ENCODE results near the gene KHDC4.
A peak's percentile ranks its signal among the peaks of the same experiment; 100 is the strongest.

Gene KHDC4

DNA sequence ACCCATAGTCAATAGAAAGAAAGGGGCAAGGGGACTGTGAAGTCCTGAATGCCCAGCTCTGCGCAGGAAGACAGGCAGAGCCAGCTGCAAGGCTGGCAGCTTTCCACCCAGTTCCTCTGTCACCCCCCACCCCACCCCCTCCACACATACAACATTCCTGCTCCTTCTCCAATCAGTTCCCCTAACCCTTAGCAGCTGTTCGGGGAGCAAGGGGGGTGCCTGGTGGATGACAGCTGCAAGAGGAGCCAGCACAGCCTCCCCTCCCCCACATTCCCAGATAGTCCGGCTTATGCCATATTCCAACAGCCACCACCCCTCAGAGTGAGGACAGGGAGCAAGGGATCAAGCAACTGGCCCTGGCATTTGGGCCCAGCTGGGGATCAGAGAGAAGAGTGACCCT is 34.5 kb upstream of the KHDC4 start:
- no peak for DNase-seq

DNA sequence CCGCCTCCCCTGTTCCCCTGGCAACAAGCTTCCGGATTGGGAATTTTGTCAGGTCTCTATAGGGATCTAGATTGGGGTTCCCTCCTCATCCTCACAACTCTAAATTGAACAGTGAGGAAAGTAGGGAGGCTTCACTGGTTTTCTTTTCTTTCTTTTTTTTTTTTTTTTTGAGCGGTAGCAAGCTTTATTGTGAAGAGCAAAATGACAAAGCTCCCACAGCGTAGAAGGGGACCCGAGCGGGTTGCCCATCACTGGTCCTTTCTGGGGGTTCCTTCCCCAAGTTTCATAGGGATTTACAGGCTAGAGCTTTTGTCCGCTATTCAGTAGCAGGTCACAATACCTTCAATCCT is 33.8 kb upstream of the KHDC4 start:
- DNase-seq = no peak

DNA sequence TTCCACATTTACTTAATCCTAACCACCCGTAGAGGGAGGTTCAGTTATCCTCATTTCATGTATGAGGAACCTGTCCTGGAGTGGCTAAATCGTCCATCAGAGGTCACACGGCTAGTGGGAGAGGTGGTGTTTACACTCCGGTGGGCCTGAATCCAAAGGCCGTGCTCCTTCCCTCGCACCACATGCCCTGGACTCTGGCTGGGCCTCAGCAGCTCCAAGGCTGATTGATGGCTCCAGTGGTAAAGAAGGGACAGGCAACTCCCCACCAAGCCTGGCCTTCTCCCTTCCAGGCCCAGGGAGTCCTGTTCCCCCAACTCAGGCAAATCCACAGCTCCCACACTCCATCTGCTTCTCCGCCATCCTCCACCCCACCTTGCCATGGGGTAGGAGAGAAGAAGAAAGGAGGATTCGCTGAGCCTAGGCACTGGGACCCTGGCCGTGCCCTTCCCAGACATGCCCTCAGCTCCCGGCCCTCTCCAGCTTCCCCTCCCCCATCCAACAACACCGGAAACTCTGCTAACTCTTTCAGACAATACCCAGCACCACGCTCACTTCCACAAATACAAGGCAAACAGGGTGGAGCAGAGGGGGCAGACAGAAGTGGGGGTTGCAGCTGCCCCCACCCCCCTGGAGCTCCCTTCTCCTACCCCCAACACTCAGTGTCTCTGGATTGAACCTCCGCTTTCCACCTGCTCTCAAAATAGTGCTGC is 33.3 kb upstream of the KHDC4 start:
- no peak for DNase-seq

DNA sequence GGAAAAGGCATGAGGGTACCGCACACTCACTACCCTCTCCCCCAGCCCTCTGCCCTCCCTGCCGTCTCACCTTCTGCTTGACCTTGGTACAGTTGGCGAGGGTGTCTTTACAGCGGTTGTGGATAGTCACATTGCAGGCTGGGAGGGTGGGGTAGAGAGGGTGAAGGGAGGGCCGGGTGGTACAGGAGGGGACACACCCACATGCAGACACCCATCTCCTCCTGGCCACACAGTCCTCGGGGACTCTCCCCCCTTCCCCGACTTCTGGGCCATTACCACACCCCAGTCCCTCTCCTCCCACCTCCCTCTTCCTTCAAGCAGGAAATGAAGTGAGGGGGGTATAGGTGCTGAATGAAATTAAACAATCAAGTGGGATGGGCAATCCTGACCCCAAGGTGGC is 32.5 kb upstream of the KHDC4 start:
- no peak for DNase-seq

DNA sequence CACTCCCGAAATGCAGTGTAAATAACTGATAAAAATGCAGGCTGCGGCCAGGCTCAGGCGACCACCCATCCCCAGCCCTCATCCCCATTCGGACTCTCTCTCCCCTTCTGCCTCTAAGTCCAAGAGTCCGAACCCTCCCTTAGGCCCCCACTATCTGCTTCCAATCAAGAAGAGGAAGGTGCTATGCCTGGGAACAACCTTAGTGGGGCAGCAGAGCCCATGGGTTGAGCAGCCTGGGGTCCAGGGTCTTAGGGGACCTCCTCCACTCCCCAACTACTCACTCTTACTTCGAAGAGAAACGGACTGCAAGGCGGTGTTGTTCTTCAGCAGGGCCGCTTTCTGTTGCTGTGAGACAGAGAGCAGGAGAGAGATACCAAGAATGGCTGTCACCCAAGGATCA is 31.9 kb upstream of the KHDC4 start:
- DNase-seq = no peak

DNA sequence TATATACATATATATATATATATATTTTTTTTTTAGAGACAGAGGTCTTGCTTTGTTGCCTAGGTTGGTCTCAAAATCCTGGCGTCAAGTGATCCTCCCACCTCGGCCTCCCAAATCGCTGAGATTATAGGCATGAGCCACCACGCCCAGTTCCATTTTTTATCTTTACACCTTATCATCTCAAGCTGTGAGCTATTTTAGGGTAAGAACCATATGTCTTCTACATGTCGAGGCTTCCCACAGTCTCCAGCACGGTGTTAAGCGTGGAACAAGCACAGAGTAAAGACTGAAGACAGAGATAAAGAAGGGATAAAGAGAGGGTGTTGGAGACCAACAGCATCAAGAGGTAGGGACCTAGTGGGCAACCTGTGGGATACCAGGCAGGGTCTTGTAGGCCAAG is 30.0 kb upstream of the KHDC4 start:
- no peak for DNase-seq

DNA sequence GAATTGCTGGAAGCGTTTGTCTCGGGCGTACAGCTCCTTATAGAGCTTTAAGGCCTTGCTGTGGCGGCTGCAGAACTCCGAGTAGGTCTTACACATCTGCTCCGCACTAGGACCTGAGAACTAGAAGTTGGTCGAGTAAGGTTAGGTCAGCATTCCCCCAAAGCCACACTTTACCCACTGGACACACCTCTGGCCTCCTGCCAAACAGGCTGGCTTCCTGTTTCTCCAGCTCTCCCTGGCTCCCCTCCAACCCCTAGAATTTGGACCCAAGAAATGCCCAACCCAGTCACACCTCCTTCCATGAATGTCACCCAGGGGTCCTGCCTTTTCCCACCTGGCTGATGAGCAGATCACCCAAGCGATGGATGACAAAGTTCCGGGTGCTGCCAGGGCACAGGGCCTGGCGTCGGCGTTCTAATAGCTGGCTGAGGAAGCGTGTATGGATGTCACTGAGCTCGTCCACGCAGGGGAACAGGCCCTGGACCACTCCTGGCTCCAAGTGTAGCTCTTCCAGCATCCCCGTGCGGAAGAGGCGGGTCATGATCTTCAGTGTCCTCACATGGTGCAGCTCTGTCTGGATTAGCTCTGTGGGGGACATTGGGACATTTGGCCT is 28.5 kb upstream of the KHDC4 start:
- DNase-seq = no peak

DNA sequence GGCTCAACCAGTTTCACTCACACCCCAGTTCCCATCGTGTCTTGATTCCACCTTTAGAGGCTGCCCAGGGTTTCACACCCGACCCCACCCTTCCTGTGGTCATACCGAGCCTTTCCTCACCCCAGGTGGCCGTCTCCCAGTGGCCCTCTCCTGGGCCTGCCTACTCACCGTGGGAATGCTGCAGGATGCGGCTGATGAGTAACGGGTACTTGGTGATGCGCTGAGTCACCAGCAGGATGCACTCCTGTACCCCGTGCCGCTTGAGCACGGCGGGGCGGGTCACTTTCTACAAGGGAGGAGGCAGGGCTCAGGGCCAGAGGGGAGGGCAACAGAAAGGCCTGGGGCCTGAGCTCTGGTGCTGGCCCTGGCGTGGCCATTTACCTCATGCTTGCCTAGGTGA is 27.7 kb upstream of the KHDC4 start:
- peak; percentile 22 for DNase-seq

DNA sequence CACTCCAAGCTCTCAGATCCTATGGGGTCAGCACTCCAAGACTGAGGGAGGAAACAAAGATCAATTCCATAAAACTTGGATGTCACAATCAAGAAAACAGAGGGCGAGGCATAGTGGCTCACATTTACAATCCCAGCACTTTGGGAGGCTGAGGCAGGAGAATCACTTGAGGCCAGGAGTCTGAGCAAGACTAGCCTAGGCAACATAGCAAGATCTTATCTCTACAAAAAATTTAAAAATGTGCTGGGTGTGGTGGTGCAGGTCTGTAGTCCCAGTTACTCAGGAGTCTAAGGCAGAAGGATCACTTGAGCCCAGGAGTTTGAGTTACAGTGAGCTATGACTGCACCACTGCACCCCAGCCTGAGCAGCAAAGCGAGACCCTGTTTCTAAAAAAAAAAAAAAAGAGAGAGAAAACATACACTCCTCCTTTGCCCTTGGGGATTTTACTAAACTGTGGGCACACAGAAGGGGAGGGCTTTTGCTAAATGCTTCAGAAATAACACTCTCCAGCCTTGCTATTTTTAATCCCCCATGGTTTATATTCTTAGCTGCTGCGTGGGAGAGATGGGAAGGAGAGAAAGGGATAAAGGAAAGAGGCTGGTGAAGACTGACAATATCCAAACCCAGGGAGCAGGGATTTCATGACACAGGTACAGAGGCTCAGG is 26.0 kb upstream of the KHDC4 start:
- no peak for DNase-seq

DNA sequence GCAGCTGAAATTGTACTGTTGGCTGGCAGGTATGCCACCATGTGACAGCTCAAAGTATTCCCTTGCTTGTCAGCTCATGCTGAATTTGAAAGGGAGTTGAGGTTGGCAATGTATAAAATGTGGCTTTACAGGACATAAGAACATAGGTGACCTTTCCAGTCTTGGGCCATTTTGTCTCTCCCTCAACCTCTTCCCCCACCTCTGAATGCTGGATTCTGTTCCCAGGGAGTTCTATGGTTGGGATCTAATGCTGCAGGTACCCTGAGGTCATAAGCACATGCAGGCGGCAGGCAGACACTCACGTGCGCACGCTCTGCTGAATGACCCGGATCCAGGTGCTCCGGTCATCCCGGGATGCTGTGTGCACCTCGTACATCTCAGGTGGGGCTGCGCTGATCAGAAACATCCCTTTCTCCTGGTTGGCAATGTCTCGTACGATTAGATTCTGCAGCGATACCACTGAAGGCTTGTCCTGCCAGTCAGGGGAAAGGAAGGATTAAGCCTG is 23.2 kb upstream of the KHDC4 start:
- no peak for DNase-seq

DNA sequence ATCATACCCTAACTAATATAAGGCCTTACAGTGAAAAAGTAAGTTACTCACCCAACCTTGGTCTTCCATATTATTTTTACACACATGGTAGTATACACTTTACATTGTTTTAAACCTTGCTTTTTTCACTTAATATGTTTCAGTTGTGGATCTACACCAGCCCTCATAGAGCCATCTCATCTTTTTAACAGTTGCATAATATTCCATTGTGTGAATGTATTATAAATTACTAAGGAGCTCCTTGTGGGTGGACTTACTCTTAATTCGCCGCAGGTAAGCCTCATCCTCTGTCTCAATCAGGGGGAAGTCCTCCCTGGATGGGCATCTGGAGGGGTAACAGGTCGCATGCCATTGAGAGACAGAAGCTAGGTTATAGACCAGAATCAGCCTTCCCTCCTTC is 20.4 kb upstream of the KHDC4 start:
- no peak for DNase-seq

DNA sequence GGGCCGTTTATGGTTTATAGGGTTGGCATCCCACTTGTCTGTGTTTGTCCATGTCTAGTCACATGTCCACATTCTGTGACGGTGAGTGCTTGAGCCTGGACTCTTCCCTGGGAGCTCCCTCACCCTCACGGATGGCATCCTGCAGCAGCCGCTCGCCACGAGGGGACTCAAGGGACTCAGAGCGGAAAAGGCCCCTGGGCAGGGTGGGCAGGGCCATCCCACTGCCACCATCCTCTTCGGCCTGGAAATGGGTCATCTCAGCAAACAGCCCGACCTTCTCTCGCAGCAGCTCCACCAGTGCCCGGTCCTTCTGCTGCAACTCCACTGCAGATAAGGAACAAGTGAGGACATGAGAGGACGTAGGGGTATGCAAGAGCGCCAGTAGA is 18.3 kb upstream of the KHDC4 start:
- DNase-seq = no peak

DNA sequence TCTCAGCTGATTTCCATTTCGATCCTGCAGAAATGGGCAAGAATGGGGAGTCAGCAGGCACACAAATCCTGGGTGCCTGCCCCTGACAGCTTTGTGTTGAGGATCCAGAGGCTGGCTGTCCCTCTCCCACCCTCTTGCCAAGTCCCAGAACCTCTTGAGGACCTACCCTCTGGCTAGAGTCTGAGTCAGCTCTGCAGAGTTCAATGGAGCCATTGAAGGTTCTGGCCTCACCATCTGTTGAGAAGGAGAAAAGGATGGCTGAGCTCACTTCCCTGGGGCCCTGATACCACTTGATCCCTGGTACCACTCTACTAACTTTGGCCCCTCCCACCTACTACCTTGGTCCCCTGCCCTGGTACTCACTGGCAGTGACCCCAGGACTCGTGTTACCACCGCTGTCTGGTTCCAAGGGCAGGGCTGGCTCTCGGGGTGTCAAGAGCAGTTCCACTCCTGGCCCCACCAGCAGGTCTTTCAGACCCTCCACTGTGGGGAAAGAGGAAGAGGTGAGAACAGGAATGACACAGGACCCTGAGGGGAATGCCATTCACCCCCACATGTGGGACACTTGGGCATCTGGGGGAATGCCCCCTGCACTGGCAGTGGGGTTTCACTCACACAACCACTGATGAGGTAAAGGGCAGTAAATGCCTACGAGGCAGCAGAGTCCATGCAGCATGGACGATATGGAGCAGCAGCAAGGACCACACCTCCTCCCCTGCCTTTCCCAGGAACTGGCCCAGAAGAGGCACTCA is 17.7 kb upstream of the KHDC4 start:
- no peak for DNase-seq

DNA sequence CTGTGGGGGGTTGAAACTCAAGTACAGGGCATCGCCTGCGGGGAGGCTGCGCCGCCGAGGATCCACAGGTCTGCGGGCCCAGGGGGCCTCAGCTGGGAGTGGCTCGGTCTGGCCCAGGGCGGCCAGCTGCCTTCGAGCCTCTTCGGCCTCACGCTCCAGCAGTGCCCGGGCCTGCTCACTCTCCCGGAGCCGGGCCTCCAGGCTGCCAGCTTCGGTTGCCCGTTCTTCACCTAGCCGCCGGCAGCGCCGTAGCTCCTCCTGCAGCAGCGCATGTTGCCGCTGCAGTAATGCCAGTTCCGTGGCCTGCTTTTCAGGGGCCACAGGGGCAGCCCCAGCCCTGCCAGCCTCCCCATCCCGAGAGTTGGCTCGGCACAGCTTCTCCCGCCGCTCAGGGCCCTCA is 16.6 kb upstream of the KHDC4 start:
- no peak for DNase-seq

DNA sequence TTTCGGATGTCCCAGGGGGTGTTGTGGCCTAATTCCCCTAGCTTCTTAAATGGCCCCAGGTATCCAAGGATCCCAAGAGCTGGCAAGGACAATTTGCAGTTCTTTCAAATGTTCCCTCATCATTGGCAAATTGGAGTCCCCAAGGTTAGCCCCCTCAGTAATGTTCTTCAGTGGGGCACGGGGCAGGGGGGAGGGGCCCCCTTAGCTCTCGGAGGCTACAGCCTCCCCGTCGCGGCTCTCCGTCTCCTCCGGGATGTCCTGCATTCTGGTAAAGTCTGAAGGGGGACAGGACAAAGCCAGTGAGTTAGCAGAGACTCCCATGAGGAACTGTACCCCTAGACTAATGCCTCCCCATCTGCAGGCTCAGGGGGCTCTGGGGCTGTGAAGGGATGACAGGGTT is 13.5 kb upstream of the KHDC4 start:
- no peak for DNase-seq

DNA sequence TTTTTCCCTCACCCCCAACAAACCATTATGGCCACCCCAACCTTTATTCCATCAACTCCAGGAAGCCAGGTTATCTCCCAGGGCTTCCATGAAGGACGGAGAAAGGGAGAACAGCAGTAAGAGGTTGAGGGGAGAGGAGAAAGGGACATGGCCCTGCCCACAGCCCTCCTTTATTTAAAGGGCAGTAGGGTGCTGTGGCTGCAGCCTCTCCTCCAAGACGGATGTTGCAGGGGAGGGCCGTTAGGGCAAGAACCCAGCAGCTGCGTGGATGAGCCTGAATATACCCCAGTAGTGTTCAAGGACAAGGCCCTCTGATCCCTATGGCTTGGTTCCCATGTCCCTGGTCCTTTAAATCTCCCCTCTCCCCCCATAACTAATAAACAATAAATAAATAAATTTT is 13.1 kb upstream of the KHDC4 start:
- DNase-seq = no peak

DNA sequence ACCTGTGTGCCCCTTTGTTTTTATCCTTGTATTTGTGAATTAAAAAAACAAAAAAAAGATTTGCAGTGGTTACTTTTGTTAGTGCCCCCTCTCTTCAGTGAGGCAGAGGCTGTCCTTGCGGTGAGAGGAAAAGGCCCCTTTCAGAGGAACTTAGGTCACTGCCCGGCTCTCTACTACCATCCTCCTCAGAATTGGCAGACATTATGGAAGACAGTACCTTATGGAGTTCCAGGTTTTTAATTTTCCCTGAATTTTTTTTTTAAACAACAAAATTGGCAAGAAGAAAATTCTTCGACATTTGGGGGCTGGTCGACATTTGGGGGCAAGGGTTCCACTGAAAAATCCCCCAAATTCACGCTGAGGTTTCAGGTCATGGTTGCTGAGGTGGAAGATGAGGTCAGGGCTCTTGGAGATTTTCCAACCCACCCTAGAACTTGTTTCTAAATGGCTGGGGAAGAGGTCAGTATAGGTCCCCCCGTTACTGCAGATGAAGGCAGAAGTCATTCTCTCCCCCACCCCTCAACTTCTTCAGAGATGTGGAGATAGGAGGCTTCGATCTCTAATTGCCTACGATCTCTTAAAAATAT is 12.5 kb upstream of the KHDC4 start:
- DNase-seq = no peak

DNA sequence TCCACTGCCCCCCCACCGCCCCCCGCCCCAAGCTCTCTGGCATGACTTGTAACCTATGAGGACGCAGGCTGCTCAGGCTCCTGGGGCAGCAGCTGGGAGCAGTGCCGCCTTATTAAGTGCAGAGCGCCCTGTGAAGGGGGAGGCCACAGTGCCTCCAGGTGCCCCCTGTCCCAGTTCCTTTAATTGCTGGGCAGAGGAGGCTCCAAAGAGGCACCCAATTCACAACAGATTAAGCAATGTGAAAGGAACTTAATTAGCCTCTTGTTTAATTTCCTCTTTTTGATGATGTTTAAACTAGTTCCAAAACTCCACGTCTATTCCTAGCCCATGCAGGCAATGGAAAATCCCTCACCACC is 10.2 kb upstream of the KHDC4 start:
- DNase-seq = no peak

DNA sequence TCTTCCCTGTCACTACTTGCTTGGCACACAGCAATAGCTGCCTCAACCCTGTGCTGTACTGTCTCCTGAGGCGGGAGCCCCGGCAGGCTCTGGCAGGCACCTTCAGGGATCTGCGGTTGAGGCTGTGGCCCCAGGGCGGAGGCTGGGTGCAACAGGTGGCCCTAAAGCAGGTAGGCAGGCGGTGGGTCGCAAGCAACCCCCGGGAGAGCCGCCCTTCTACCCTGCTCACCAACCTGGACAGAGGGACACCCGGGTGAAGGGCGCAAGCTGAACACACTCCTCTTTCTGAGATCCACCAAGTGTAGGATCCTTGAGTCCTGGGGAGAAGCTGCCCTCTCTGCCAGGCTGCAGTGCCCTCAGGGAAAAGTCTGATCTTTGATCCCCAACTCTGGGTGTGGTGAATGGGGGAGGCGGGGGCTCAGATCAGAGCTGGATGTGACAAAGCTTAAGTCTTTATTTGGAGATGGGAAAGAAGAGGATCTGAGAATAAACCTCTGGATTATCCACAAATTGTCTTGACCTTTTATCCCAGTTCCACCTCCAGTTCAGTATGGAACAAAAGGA is 8.4 kb upstream of the KHDC4 start:
- no peak for DNase-seq

DNA sequence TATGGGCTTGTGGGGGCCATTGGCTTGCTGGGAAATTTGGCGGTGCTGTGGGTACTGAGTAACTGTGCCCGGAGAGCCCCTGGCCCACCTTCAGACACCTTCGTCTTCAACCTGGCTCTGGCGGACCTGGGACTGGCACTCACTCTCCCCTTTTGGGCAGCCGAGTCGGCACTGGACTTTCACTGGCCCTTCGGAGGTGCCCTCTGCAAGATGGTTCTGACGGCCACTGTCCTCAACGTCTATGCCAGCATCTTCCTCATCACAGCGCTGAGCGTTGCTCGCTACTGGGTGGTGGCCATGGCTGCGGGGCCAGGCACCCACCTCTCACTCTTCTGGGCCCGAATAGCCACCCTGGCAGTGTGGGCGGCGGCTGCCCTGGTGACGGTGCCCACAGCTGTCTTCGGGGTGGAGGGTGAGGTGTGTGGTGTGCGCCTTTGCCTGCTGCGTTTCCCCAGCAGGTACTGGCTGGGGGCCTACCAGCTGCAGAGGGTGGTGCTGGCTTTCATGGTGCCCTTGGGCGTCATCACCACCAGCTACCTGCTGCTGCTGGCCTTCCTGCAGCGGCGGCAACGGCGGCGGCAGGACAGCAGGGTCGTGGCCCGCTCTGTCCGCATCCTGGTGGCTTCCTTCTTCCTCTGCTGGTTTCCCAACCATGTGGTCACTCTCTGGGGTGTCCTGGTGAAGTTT is 7.8 kb upstream of the KHDC4 start:
- DNase-seq = no peak

DNA sequence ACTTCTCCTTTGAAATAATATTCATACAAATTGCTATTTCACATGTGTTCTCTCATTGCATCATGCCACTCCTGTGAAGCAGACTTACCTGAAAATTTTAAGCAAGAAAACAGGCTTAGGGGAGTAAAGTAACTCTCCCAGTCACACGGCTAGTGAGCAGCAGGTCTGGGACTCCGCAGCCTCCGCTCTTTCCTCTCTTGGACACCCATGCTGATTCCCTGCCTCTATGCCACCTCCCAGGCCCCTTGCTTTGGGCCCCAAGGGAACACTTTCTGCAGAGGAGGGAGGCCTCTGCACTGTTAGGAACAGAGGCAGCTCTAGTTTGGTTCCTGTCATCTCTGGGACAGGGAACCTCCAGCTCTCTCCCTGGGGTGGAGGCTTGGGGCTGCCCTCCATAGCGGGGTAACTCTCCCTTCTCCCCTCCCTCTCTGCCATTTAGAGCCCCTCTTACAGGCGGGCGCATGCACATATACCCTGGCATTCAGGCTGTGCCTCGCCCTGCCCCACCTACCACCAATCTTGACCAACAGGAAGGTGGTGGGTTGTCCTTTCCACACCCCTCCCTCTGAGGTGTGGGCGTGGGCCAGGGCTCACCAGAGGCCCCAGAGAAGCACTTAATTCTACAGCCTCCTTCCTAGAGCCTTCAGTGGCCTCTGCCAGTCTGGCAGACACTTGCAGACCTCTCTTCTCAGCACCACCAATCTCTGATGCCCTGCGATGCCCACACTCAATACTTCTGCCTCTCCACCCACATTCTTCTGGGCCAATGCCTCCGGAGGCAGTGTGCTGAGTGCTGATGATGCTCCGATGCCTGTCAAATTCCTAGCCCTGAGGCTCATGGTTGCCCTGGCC is 7.0 kb upstream of the KHDC4 start, which contains the start of gene RXFP4:
RXFP4 (plus strand) TSS at position 646 of the 852 bp plus-strand sequence; CDS start at position 718, 72 bp downstream.
- no peak for DNase-seq
